HepG2 (cell line): ENCODE results near the gene PPIG. TPM values are rescaled to one million over a fixed set of nuclear protein-coding genes. Genes with fewer than 3 reads are reported as not detected.

Source experiments
- ARNTL ChIP-seq: sonication (generic); formaldehyde crosslinking; IDR thresholded peaks from 2 replicates; pipeline ENCODE4 v1.4.0; 2020; ENCODE audit warnings: mild to moderate bottlenecking, missing genetic modification reagents
- GTF3A ChIP-seq: sonication (generic); formaldehyde crosslinking; conservative IDR thresholded peaks from 2 replicates; pipeline ENCODE4 v1.4.0; 2020; ENCODE audit warnings: mild to moderate bottlenecking, missing genetic modification reagents
- IRF9 ChIP-seq: sonication (generic); formaldehyde crosslinking; IDR thresholded peaks from 2 replicates; pipeline ENCODE4 v1.8.0; 2022; ENCODE audit warnings: missing genetic modification reagents, mild to moderate bottlenecking, borderline replicate concordance
- MIER2 ChIP-seq: IDR thresholded peaks from 2 replicates; pipeline ENCODE4 v1.6.1; 2016; ENCODE audit warnings: missing biosample characterization, missing genetic modification reagents
- RARA ChIP-seq: IDR thresholded peaks from 2 replicates; pipeline ENCODE4 v1.6.1; 2016; ENCODE audit warnings: missing genetic modification reagents, missing compliant biosample characterization
- RNF219 ChIP-seq: sonication (generic); formaldehyde crosslinking; IDR thresholded peaks from 2 replicates; pipeline ENCODE4 v1.5.0; 2020; ENCODE audit warnings: mild to moderate bottlenecking, missing genetic modification reagents
- SIN3B ChIP-seq: fragments of 150-350 bp; IDR thresholded peaks from 2 replicates; pipeline ENCODE4 v1.6.1; 2014; ENCODE audit warnings: low read length
- SNAPC5 ChIP-seq: sonication (generic); formaldehyde crosslinking; IDR thresholded peaks from 2 replicates; pipeline ENCODE4 v1.8.1; 2023; ENCODE audit warnings: mild to moderate bottlenecking, missing genetic modification reagents, borderline replicate concordance
- ZBTB4 ChIP-seq: sonication (generic); formaldehyde crosslinking; IDR thresholded peaks from 2 replicates; pipeline ENCODE4 v1.4.0; 2020; ENCODE audit warnings: missing genetic modification reagents, mild to moderate bottlenecking, borderline replicate concordance
- ZNF12 ChIP-seq: sonication (generic); formaldehyde crosslinking; IDR thresholded peaks from 2 replicates; pipeline ENCODE4 v1.5.0; 2020; ENCODE audit warnings: missing genetic modification reagents
- ZNF274 ChIP-seq: sonication (generic); formaldehyde crosslinking; IDR thresholded peaks from 2 replicates; pipeline ENCODE4 v1.5.1; 2020; ENCODE audit warnings: mild to moderate bottlenecking, missing genetic modification reagents
- ZNF331 ChIP-seq: sonication (generic); formaldehyde crosslinking; IDR thresholded peaks from 2 replicates; pipeline ENCODE4 v1.4.0; 2020; ENCODE audit warnings: missing genetic modification reagents
- ZNF512B ChIP-seq: sonication (generic); formaldehyde crosslinking; IDR thresholded peaks from 2 replicates; pipeline ENCODE4 v1.5.1; 2020; ENCODE audit warnings: missing genetic modification reagents, mild to moderate bottlenecking, borderline replicate concordance
- ZNF691 ChIP-seq: sonication (generic); formaldehyde crosslinking; IDR thresholded peaks from 2 replicates; pipeline ENCODE4 v1.4.0; 2020; ENCODE audit warnings: missing genetic modification reagents, low read depth, mild to moderate bottlenecking, borderline replicate concordance
- ZSCAN25 ChIP-seq: sonication (generic); formaldehyde crosslinking; IDR thresholded peaks from 2 replicates; pipeline ENCODE4 v1.8.0; 2022; ENCODE audit warnings: mild to moderate bottlenecking, missing genetic modification reagents
- polyA plus RNA-seq, 8 experiments: library from polyadenylated mRNA; depleted of rRNA in 3 of 8; stranded (reverse) in 7 of 8; unstranded in 1 of 8; fragments of >200 nt; fragmentation: Illumina TruSeq in 4 of 8; extraction: Trizol in 4 of 8; gene quantifications; 2 replicates each; pipeline versions ENCODE4 v1.2.1 to v1.2.3, GENCODE V29; 2011 to 2016; ENCODE audit warnings: low read depth in 4 of 8, missing spikeins in 1 of 8, mixed read lengths in 1 of 8; ENCODE audit not compliant: insufficient read depth in 1 of 8
- total RNA-seq, 5 experiments: library from RNA; depleted of rRNA; stranded (reverse); fragments of >200 nt; fragmentation: Illumina TruSeq; extraction: Trizol; gene quantifications; 2 replicates each; pipeline ENCODE4 v1.2.3, GENCODE V29; 2016; ENCODE audit warnings: low read depth in 1 of 5

PPIG gene
- total and polyA plus RNA-seq, 2 of the 13 experiments (the other 11 are each of a cell fraction or from before 2014, with no cell fraction given): 31.3 to 81.0 TPM

GRCh38 chr2:169584005-169584877 lies at the start of gene PPIG (continued):
- TF ChIP-seq SNAPC5 (CRISPR knock-in tag): peak; percentile 62; the same call in 1 of the 2 replicates
- TF ChIP-seq RNF219 (CRISPR knock-in tag): peak; percentile 20; the same call in 1 of the 2 replicates
- TF ChIP-seq ZNF512B: peak; percentile 50; the same call in 1 of the 2 replicates
- no peak for TF ChIP-seq MIER2 (CRISPR knock-in tag)
- peak; percentile 51; the same call in 1 of the 2 replicates for TF ChIP-seq ZSCAN25 (CRISPR knock-in tag)
- peak; percentile 76; the same call in 1 of the 2 replicates for TF ChIP-seq ARNTL
- TF ChIP-seq ZNF691 (CRISPR knock-in tag): peak; percentile 53; the same call in 1 of the 2 replicates
- TF ChIP-seq GTF3A (CRISPR knock-in tag): peak; percentile 79; the same call in 1 of the 2 replicates
- TF ChIP-seq RARA (CRISPR knock-in tag): peak; percentile 55
- TF ChIP-seq SIN3B: peak; percentile 96
- TF ChIP-seq ZNF331 (CRISPR knock-in tag): peak; percentile 83
- TF ChIP-seq ZNF274: peak; percentile 90
- TF ChIP-seq IRF9 (CRISPR knock-in tag): peak; percentile 27
- TF ChIP-seq ZBTB4 (CRISPR knock-in tag): no peak
- TF ChIP-seq ZNF12 (CRISPR knock-in tag): peak; percentile 66; the same call in 1 of the 2 replicates
